ENCODE data around the gene MAPK8IP3.

GRCh38 chr16:1772908-1773702 is 67.1 kb downstream of the MAPK8IP3 start, which contains the start of gene MRPS34:
- TF ChIP-seq CTCF (IDR thresholded peaks at IDR 0.05) (peak; percentile 85), EZH2 (IDR thresholded peaks at IDR 0.05) (no peak)

Measured in neural progenitor cell (in vitro differentiated cells).